22Rv1 (cell line): Measurements from ENCODE around the gene CACNA1A.

Source experiments
- CTCF ChIP-seq: fragments of 450-650 bp; IDR thresholded peaks from 2 replicates; pipeline ENCODE4 v1.5.1; 2017; ENCODE audit warnings: mild to moderate bottlenecking
- ZFX ChIP-seq: fragments of 450-650 bp; IDR thresholded peaks from 2 replicates; pipeline ENCODE4 v1.6.1; 2017; ENCODE audit warnings: antibody characterized with exemption, borderline replicate concordance

- TF ChIP-seq CTCF (no peak), ZFX (no peak)
These were observed 261.4 kb downstream of the CACNA1A start for GRCh38 chr19:13244920-13245319.
